Measurements from ENCODE around the gene NUDT3.

DNA sequence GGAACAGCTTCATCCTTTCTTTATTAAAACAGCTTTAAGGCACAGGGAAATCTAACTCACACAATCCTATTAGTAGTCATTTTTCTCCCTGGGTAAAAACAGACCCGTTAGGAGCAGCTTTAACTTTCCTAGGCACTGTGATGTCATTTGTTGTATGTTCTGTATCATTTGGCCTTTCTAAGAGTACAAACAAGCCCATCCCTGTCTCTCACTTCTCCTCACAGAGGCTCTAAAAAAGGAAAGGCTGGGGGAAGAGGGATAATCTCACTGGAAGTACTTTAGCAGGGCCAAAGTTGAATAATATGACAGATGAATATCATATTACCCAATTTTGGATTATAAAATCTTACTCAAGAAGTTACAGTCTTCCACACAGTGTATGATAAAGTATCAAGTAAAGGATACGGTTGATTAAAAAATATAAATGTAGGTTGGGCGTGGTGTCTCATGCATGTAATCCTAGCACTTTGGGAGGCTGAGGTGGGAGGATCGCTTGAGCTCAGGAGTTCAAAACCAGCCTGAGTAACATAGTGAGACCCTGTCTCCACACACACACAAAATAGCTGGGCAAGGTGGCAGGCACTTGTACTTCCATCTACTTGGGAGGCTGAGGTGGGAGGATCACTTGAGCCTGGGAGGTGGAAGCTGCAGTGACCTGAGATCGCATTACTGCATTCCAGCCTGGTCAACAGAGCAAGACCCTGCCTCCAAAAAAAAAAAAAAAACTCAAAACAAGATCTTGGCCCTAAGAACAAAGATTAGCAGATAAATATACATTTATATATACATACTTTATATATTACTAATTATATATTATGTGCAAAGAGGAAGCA, 7.9 kb downstream of the NUDT3 start:
- TF ChIP-seq POLR2AphosphoS5 (IDR thresholded peaks at IDR 0.05): no peak
- TF ChIP-seq, protein P1, sequence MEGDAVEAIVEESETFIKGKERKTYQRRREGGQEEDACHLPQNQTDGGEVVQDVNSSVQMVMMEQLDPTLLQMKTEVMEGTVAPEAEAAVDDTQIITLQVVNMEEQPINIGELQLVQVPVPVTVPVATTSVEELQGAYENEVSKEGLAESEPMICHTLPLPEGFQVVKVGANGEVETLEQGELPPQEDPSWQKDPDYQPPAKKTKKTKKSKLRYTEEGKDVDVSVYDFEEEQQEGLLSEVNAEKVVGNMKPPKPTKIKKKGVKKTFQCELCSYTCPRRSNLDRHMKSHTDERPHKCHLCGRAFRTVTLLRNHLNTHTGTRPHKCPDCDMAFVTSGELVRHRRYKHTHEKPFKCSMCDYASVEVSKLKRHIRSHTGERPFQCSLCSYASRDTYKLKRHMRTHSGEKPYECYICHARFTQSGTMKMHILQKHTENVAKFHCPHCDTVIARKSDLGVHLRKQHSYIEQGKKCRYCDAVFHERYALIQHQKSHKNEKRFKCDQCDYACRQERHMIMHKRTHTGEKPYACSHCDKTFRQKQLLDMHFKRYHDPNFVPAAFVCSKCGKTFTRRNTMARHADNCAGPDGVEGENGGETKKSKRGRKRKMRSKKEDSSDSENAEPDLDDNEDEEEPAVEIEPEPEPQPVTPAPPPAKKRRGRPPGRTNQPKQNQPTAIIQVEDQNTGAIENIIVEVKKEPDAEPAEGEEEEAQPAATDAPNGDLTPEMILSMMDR (IDR thresholded peaks at IDR 0.05): no peak
- TF ChIP-seq POLR2A (IDR thresholded peaks at IDR 0.05): no peak

Data from breast epithelium (tissue), 3 donors.